Activated CD8-positive, alpha-beta memory T cell treated with anti-CD3 and anti-CD28 coated beads for 48 hours (primary cell): ENCODE measurements around the gene HOXA7.

Source experiments
- DNase-seq, 3 experiments: peaks; one replicate each; pipeline ENCODE4 v3.0.0-alpha.2; 2020; ENCODE audit warnings: low read depth in 2 of 3, low spot score in 2 of 3

Gene HOXA7

GRCh38 chr7:27193335-27194001 lies 37.0 kb upstream of the HOXA7 start:
- DNase-seq, result no peak

GRCh38 chr7:27192546-27193334 lies 36.3 kb upstream of the HOXA7 start:
- DNase-seq, result no peak

- no peak for DNase-seq
These were observed 35.5 kb upstream of the HOXA7 start for GRCh38 chr7:27191833-27192545.

- no peak for DNase-seq
These were observed 34.8 kb upstream of the HOXA7 start for GRCh38 chr7:27191161-27191731.

GRCh38 chr7:27189997-27190748 lies 33.7 kb upstream of the HOXA7 start:
- no peak for DNase-seq

GRCh38 chr7:27189295-27189996 lies 33.0 kb upstream of the HOXA7 start:
- DNase-seq, result no peak

- DNase-seq, result no peak
These were observed 32.2 kb upstream of the HOXA7 start for GRCh38 chr7:27188386-27189294.

- no peak for DNase-seq
These were observed 31.3 kb upstream of the HOXA7 start for GRCh38 chr7:27187475-27188385.

- no peak for DNase-seq
These were observed 30.4 kb upstream of the HOXA7 start for GRCh38 chr7:27186668-27187474.

- peak in 1 of 3 experiments; percentile 7 for DNase-seq
These were observed 29.6 kb upstream of the HOXA7 start for GRCh38 chr7:27185854-27186667.

GRCh38 chr7:27185013-27185853 lies 28.8 kb upstream of the HOXA7 start, which contains the start of gene HOXA11:
Gene HOXA11, minus strand, starts transcription at chr7:27185232. Its CDS starts 88 bp downstream, at chr7:27185144.
- DNase-seq, result peak in 1 of 3 experiments; percentile 0

GRCh38 chr7:27184337-27185012 lies 28.0 kb upstream of the HOXA7 start:
- peak in 1 of 3 experiments; percentile 2 for DNase-seq

- peak in 1 of 3 experiments; percentile 2 for DNase-seq
These were observed 27.3 kb upstream of the HOXA7 start for GRCh38 chr7:27183682-27184336.
